WERI-Rb-1 (cell line): ENCODE data around the gene LRTM1.

ENCODE experiments used
- DNase-seq: peaks from one replicate; pipeline ENCODE4 v3.0.0-alpha.2; 2020
- H3K27ac ChIP-seq: fragments of 250-450 bp; sonication (Bioruptor Pico); 2 replicates; pipeline ENCODE4 v1.5.1; 2020; ENCODE audit warnings: mild to moderate bottlenecking, moderate library complexity
- H3K27me3 ChIP-seq: fragments of 250-450 bp; sonication (Bioruptor Pico); 2 replicates; pipeline ENCODE4 v1.5.1; 2021; ENCODE audit warnings: mild to moderate bottlenecking, low read depth, moderate library complexity; ENCODE audit not compliant: insufficient read depth, severe bottlenecking
- H3K36me3 ChIP-seq: fragments of 250-450 bp; sonication (Bioruptor Pico); 2 replicates; pipeline ENCODE4 v1.5.1; 2020; ENCODE audit warnings: mild to moderate bottlenecking, moderate library complexity
- H3K4me3 ChIP-seq: 2 replicates; pipeline ENCODE4 v1.5.1; 2011; ENCODE audit warnings: low read depth, mild to moderate bottlenecking, control low read depth, low read length
- H3K9me3 ChIP-seq: fragments of 250-450 bp; sonication (Bioruptor Pico); 2 replicates; pipeline ENCODE4 v1.5.1; 2021; ENCODE audit warnings: mild to moderate bottlenecking, moderate library complexity; ENCODE audit not compliant: severe bottlenecking
- CTCF ChIP-seq: IDR thresholded peaks from 2 replicates; pipeline ENCODE4 v1.5.1; 2011; ENCODE audit warnings: low read depth, mild to moderate bottlenecking, control low read depth, inconsistent platforms, low read length

Gene LRTM1

GRCh38 chr3:54878145-54878544, 49.7 kb downstream of the LRTM1 start:
- no peak for TF ChIP-seq CTCF
- Histone ChIP-seq H3K4me3 (no peak overlapping the region), H3K27me3 (no peaks in the 10 kb centered on the region), H3K27ac (no peak overlapping the region), H3K36me3 (no peaks in the 10 kb centered on the region), H3K9me3 (no peaks in the 10 kb centered on the region)
- peak; percentile 40 for DNase-seq

GRCh38 chr3:54877730-54878129, 50.1 kb downstream of the LRTM1 start:
- H3K27me3 ChIP-seq = no peaks in the 10 kb centered on the region
- H3K36me3 ChIP-seq = no peaks in the 10 kb centered on the region
- TF ChIP-seq CTCF = no peak
- no peaks in the 10 kb centered on the region for H3K9me3 ChIP-seq
- DNase-seq = no peak
- no peak overlapping the region for H3K4me3 ChIP-seq
- no peak overlapping the region for H3K27ac ChIP-seq

GRCh38 chr3:54876694-54877093, 51.2 kb downstream of the LRTM1 start:
- Histone ChIP-seq H3K27me3 (no peaks in the 10 kb centered on the region), H3K27ac (no peak overlapping the region), H3K4me3 (no peak overlapping the region), H3K9me3 (no peaks in the 10 kb centered on the region), H3K36me3 (no peaks in the 10 kb centered on the region)
- no peak for DNase-seq
- TF ChIP-seq CTCF = no peak

GRCh38 chr3:54875596-54876268, 52.1 kb downstream of the LRTM1 start:
- TF ChIP-seq CTCF = no peak
- DNase-seq = no peak
- Histone ChIP-seq H3K36me3 (no peaks in the 10 kb centered on the region), H3K9me3 (no peaks in the 10 kb centered on the region), H3K27me3 (no peaks in the 10 kb centered on the region), H3K4me3 (no peak overlapping the region), H3K27ac (no peak overlapping the region)

- TF ChIP-seq CTCF = no peak
These were observed 52.9 kb downstream of the LRTM1 start for GRCh38 chr3:54874816-54875556.

More at GRCh38 chr3:54874816-54875556, 52.9 kb downstream of the LRTM1 start:
- H3K27ac ChIP-seq = no peak overlapping the region
- H3K4me3 ChIP-seq = no peak overlapping the region
- H3K27me3 ChIP-seq = no peaks in the 10 kb centered on the region
- H3K36me3 ChIP-seq = no peaks in the 10 kb centered on the region
- no peak for DNase-seq
- no peaks in the 10 kb centered on the region for H3K9me3 ChIP-seq
